ENCODE measurements around the gene COMP. TPM values are rescaled to one million over a fixed set of nuclear protein-coding genes. Genes with fewer than 3 reads are reported as not detected.

Gene COMP
- polyA plus RNA-seq (2011; rRNA removed) (8.6 and 9.2 TPM in 2 replicates), polyA minus RNA-seq (2011; rRNA and poly(A)+ RNA removed) (1.4 and 2.8 TPM in 2 replicates)

- DNase-seq (ENCODE audit: low read depth), result no peak
- Histone ChIP-seq H3K4me3 (ENCODE audit: low read depth, low read length) (peak within 1 kb of the TSS; percentile 23; the same call in 1 of the 2 replicates), H3K36me3 (ENCODE audit: control insufficient read depth, insufficient read depth, low read length) (no peaks in the 10 kb centered on the region), H3K27me3 (ENCODE audit: control insufficient read depth, insufficient read depth, low read length) (peaks cover 36% of the 10 kb centered on the region)
- POLR2A ChIA-PET, result no interaction called here
- no peak for TF ChIP-seq CTCF (IDR thresholded peaks at IDR 0.05; ENCODE audit: insufficient read depth, low read depth, low read length)
- CTCF ChIA-PET, result no interaction called here
Measured at GRCh38 chr19:18790566-18791314, at the start of gene COMP. Gene COMP, minus strand, starts transcription at chr19:18791305. Its CDS starts 36 bp downstream, at chr19:18791269.

- ChIA-PET POLR2A (interaction anchor here (0.7 kb wide), 1 partner anchor 252 kb away, joined by 3 read pairs; no protein-coding TSS in a partner anchor), CTCF (interaction anchor here (1.0 to 1.6 kb wide), 3 partner anchors 8 to 248 kb away, joined by 3 to 4 read pairs (median 3); no protein-coding TSS in a partner anchor)
- Histone ChIP-seq H3K27me3 (ENCODE audit: control insufficient read depth, insufficient read depth, low read length) (no peaks in the 10 kb centered on the region), H3K4me3 (ENCODE audit: low read depth, low read length) (no peak overlapping the region), H3K36me3 (ENCODE audit: control insufficient read depth, insufficient read depth, low read length) (peaks cover 2% of the 10 kb centered on the region; the same call in 1 of the 2 replicates)
- DNase-seq (ENCODE audit: low read depth), result no peak
- no peak for TF ChIP-seq CTCF (IDR thresholded peaks at IDR 0.05; ENCODE audit: insufficient read depth, low read depth, low read length)
Measured at GRCh38 chr19:18840288-18841267, 49.5 kb upstream of the COMP start.

- Histone ChIP-seq H3K36me3 (ENCODE audit: control insufficient read depth, insufficient read depth, low read length) (peaks cover 1% of the 10 kb centered on the region; the same call in 1 of the 2 replicates), H3K4me3 (ENCODE audit: low read depth, low read length) (no peak overlapping the region), H3K27me3 (ENCODE audit: control insufficient read depth, insufficient read depth, low read length) (no peaks in the 10 kb centered on the region)
- ChIA-PET CTCF (interaction anchor here (1.0 to 6.2 kb wide), 4 partner anchors 7 to 248 kb away, joined by 3 to 47 read pairs (median 4); no protein-coding TSS in a partner anchor), POLR2A (no interaction called here)
- no peak for TF ChIP-seq CTCF (IDR thresholded peaks at IDR 0.05; ENCODE audit: insufficient read depth, low read depth, low read length)
- DNase-seq (ENCODE audit: low read depth), result no peak
Measured at GRCh38 chr19:18839465-18840287, 48.6 kb upstream of the COMP start.

- ChIA-PET POLR2A (no interaction called here), CTCF (interaction anchor here (1.6 to 6.2 kb wide), 3 partner anchors 13 to 240 kb away, joined by 4 to 47 read pairs (median 7); no protein-coding TSS in a partner anchor)
- Histone ChIP-seq H3K36me3 (ENCODE audit: control insufficient read depth, insufficient read depth, low read length) (no peaks in the 10 kb centered on the region), H3K4me3 (ENCODE audit: low read depth, low read length) (peak overlapping the region; percentile 86), H3K27me3 (ENCODE audit: control insufficient read depth, insufficient read depth, low read length) (no peaks in the 10 kb centered on the region)
- DNase-seq (ENCODE audit: low read depth), result no peak
- no peak for TF ChIP-seq CTCF (IDR thresholded peaks at IDR 0.05; ENCODE audit: insufficient read depth, low read depth, low read length)
Measured at GRCh38 chr19:18834644-18834984, 43.5 kb upstream of the COMP start.
